ENCODE data around the gene PSMA8.
A peak's percentile ranks its signal among the peaks of the same experiment; 100 is the strongest.

DNA sequence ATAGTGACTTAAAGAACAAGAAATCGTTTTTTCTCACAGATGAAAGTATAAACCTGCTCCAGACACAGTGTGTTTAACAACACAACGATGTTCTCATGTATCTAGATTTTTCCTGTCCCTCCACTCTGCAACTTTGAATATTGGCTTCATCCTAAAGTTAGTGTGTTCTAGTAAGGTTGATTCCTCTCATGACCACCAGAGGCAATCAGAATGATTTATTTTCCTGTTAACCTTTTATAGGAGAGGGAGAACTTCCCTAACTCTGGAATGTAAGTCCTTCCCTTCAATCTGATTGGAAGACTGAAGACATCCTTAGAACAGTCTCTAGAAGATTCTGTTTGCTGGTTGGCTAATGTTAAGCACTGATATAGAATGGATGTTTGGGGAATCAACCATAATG is 51.6 kb downstream of the PSMA8 start:
- TF ChIP-seq, protein P1, sequence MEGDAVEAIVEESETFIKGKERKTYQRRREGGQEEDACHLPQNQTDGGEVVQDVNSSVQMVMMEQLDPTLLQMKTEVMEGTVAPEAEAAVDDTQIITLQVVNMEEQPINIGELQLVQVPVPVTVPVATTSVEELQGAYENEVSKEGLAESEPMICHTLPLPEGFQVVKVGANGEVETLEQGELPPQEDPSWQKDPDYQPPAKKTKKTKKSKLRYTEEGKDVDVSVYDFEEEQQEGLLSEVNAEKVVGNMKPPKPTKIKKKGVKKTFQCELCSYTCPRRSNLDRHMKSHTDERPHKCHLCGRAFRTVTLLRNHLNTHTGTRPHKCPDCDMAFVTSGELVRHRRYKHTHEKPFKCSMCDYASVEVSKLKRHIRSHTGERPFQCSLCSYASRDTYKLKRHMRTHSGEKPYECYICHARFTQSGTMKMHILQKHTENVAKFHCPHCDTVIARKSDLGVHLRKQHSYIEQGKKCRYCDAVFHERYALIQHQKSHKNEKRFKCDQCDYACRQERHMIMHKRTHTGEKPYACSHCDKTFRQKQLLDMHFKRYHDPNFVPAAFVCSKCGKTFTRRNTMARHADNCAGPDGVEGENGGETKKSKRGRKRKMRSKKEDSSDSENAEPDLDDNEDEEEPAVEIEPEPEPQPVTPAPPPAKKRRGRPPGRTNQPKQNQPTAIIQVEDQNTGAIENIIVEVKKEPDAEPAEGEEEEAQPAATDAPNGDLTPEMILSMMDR (conservative IDR thresholded peaks at IDR 0.05; ENCODE audit: low read length), result peak; percentile 75
- no peak for TF ChIP-seq EZH2phosphoT487 (IDR thresholded peaks at IDR 0.05; ENCODE audit: borderline replicate concordance, low read depth, low read length)

Data from OCI-LY7 (cell line).